Measurements from ENCODE around the gene ANKRD33B.

DNA sequence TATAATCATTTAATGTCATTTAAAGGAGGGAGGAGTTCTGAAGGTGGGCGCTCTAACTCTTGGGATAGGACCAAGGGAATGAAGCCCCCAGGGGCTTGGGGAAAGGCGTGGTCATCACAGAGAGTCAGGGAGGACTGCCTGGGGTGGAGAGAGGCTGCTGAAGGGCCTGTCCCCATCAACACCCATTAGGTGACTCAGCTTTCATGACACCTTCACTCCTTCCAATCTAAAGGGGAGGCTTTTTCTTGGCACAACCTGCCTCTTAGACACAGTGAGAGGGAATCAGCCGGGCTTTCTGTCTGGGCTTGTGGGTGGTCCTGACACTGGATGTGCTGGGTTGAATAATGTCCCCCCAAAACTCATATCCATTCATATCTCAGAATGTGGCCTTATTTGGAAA is 31.4 kb upstream of the ANKRD33B start:
- TF ChIP-seq POLR2A (IDR thresholded peaks at IDR 0.05) = no peak
- TF ChIP-seq, protein P1, sequence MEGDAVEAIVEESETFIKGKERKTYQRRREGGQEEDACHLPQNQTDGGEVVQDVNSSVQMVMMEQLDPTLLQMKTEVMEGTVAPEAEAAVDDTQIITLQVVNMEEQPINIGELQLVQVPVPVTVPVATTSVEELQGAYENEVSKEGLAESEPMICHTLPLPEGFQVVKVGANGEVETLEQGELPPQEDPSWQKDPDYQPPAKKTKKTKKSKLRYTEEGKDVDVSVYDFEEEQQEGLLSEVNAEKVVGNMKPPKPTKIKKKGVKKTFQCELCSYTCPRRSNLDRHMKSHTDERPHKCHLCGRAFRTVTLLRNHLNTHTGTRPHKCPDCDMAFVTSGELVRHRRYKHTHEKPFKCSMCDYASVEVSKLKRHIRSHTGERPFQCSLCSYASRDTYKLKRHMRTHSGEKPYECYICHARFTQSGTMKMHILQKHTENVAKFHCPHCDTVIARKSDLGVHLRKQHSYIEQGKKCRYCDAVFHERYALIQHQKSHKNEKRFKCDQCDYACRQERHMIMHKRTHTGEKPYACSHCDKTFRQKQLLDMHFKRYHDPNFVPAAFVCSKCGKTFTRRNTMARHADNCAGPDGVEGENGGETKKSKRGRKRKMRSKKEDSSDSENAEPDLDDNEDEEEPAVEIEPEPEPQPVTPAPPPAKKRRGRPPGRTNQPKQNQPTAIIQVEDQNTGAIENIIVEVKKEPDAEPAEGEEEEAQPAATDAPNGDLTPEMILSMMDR (IDR thresholded peaks at IDR 0.05) = no peak
